NCI-H2196 treated with DMSO at 0.1 percent for 48 hours (cell line): ENCODE data around the gene RHO.

Source experiments
- DNase-seq: peaks from one replicate; lab custom pipeline; 2025; ENCODE audit not compliant: unreplicated experiment; lab: John Stamatoyannopoulos, UW

RHO gene

DNA sequence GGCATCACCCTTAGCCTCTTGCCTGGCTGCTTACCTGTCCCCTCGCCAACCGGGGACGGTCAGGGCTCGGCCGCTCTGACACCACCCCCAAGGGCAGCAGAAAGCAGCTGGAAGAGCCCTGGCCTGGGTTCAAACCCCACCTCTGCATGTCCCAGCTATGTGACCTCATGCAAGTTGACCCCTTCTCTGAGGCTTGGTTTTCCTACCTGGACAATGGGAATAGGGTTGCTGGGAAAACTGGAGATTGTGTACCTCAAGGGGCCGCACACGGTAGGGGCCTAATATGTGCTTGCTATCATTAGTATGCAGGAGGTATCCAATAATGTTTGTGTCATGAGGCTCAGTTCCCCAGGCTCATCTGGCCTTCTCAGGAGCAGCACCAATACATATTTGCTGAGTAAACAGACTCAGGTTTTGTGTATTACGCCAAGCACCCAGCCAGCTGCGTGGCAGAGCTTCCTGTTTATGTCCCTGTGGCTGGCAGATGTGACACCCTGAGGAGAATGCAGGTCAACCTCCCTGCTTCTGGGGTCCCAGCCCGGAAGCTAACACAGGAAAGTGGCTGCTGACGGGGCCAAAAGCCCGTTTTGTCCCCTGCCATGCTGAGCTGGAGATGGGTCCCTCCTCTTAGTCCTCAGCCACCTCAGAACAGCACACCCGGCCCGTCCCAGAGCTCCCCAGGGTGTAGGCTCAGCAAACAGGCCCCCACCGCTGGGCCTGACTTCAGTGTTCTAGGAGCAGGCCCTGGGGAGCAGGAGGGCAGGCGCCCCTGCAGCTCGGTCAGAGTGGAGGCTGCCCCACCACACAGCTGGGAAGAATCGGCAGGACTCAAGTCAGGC, 48.3 kb downstream of the RHO start:
- peak; percentile 81 for DNase-seq

GRCh38 chr3:129577366-129577765, 48.9 kb downstream of the RHO start:
- DNase-seq: no peak

DNA sequence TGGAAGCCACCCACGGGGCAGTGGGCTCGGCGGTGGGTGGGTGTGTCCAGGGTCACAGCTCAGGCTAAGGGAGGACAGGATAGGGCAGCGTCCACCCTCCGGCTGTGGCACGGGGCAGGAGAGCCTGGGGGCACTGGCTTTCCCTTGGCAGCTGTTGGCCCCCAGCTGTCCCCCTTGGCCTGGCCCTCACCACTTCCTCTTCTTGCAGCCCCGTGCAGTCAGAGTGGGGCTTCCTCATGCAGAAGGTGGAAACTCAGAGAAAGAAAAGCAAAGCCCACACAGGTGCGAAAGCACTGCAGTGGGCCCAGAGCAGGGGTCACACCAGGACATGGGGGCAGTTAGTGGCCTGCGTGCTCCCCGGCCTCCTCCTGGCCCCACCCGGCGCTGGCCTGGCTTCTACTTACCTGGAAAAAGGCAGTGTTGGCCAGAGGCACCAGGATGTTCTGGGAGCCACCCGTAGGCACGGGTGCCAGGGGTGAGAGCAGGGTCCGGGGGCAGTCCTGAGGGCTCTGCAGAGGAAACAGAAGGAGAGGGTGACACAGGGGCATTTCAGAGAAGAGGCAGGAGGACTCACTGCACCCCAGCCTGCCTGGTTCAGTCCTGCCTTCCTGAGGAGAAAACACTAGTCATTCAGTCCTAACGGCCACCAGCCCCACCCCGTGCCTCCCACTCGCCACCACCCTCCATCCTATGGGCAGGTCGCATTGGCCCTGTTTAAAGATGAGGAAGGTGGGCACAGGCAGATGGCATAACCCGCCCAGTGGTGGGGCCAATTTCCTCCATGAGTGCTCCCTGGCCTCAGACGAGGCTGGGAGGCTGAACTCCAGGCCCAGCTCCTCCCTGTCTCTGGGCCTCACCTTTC, 49.7 kb downstream of the RHO start:
- DNase-seq: no peak

GRCh38 chr3:129579991-129580390, 51.6 kb downstream of the RHO start:
- DNase-seq: no peak

DNA sequence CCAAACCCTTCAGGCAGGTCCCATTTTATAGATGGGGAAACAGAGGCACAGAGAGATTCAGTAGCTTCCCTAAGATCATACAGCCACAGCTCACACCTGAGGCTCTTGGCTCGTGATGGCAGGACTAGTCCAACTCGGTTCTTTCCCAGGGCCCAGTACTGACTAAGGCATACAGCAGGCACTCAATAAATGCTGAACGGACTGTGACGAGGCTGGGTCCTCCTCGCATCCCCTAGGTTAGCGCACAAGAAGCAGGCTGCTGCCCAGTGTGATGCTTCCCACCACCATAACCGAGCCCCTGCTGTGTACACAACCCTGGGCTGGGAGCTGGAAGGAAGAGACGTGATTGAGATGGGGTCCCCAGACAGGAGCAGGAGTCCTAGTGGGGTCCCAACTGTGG, 53.2 kb downstream of the RHO start:
- no peak for DNase-seq

- DNase-seq: no peak
These were observed 54.4 kb downstream of the RHO start for GRCh38 chr3:129582799-129583198.

- DNase-seq: no peak
These were observed 54.9 kb downstream of the RHO start for GRCh38 chr3:129583289-129583688.

DNA sequence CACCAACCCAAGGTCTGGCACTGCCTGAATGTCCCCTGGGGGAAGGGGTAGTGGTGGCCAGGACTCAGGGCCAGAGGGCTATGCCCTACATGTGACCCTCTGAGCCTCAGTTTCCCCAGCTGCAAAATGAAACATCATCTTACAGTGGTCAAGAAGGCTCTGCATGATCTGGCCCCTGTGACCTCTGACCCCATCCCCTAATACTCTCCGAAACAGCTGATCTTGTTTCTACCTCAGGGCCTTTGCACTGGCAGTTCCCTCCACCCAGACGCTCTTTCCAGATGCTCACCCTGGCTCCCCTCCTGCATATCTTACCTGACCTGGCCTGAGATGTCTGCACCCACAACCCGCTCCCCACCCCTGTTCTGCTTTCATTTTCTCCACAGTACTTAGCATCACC, 56.2 kb downstream of the RHO start:
- DNase-seq: no peak
